NB4 (cell line): ENCODE results near the gene RPP21.

Experiments used
- CTCF ChIP-seq: IDR thresholded peaks from one replicate; pipeline ENCODE4 v1.5.1; 2012; ENCODE audit warnings: low read depth, low read length
- MAX ChIP-seq: IDR thresholded peaks from 2 replicates; pipeline ENCODE4 v1.6.1; 2011; ENCODE audit warnings: low read depth, low read length
- MYC ChIP-seq: IDR thresholded peaks from 2 replicates; pipeline ENCODE4 v1.6.1; 2011; ENCODE audit warnings: low read depth, low read length
- POLR2A ChIP-seq: IDR thresholded peaks from 2 replicates; pipeline ENCODE4 v1.6.1; 2011; ENCODE audit warnings: mild to moderate bottlenecking; ENCODE audit not compliant: insufficient read length; ENCODE audit errors: extremely low read depth

GRCh38 chr6:30334075-30334783 lies 10.7 kb upstream of the RPP21 start:
- no peak for TF ChIP-seq MAX
- no peak for TF ChIP-seq CTCF
- no peak for TF ChIP-seq POLR2A
- TF ChIP-seq MYC: no peak
